Neuron (in vitro differentiated cells): ENCODE measurements around the gene PTPN14.

Source experiments
- H2AFZ ChIP-seq: one replicate; pipeline ENCODE4 v1.6.1; 2013; ENCODE audit warnings: low read depth, mild to moderate bottlenecking, inconsistent platforms, low read length, moderate library complexity
- H3K27me3 ChIP-seq: one replicate; pipeline ENCODE4 v1.6.1; 2013; ENCODE audit warnings: low read length; ENCODE audit not compliant: insufficient read depth
- H3K36me3 ChIP-seq: one replicate; pipeline ENCODE4 v1.6.1; 2013; ENCODE audit warnings: low read length; ENCODE audit not compliant: insufficient read depth
- H3K4me1 ChIP-seq: one replicate; pipeline ENCODE4 v1.6.1; 2013; ENCODE audit warnings: low read length; ENCODE audit not compliant: insufficient read depth
- H3K4me3 ChIP-seq: 2 replicates; pipeline ENCODE4 v1.5.1; 2013; ENCODE audit warnings: mild to moderate bottlenecking, low read length, moderate library complexity
- H3K9me3 ChIP-seq: one replicate; pipeline ENCODE4 v1.6.1; 2013; ENCODE audit warnings: low read length

PTPN14 gene

DNA sequence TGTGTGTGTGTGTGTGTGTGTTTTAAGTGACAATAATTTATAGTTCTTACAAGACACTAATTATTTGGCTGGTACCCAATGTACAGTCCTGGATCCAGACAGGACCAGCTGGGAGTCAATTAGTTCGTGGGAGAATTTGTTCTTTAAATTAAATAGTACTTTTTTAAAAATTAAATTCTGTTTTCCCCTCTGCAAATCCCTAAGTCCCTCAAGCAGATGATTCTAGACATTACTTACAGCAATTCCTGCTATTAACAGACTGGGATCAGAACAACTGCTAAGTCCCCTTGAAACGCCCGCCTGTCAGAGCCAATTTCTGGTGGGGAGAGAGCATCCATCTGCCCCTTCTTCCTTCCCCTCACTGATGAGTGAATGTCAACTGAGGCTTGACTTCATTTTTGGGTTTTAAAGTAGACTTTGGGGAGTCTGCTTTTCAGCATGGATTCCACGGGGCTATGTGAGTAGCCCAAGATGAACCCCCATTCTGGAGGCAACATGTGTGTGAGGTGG is 186.6 kb downstream of the PTPN14 start:
- Histone ChIP-seq H3K36me3 (peaks cover 16% of the 10 kb centered on the region), H3K9me3 (no peaks in the 10 kb centered on the region), H3K4me3 (no peak overlapping the region), H3K4me1 (no peaks in the 10 kb centered on the region), H3K27me3 (no peaks in the 10 kb centered on the region), H2AFZ (no peak overlapping the region)

DNA sequence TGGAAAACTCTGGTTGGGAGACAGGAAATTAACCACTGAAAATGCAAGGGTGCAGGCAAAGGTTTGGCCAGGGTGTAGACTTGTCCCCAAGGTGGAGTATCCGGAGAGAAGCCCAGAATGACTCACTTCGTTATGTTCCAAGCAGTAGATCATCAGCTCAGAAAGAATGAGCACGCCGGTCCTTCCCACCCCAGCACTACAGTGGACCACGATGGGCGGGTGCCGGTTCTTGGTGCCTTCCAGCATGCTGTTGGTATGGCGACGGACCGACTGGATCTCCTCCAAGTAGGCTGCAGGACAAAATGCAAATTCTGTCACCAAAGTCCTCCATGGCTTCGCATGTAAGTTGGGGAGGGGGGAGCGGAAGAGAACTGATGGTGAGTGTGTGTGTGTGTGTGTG is 187.0 kb downstream of the PTPN14 start:
- H3K4me3 ChIP-seq = no peak overlapping the region
- no peak overlapping the region for H2AFZ ChIP-seq
- H3K36me3 ChIP-seq = peaks cover 16% of the 10 kb centered on the region
- H3K9me3 ChIP-seq = no peaks in the 10 kb centered on the region
- H3K4me1 ChIP-seq = no peaks in the 10 kb centered on the region
- no peaks in the 10 kb centered on the region for H3K27me3 ChIP-seq

DNA sequence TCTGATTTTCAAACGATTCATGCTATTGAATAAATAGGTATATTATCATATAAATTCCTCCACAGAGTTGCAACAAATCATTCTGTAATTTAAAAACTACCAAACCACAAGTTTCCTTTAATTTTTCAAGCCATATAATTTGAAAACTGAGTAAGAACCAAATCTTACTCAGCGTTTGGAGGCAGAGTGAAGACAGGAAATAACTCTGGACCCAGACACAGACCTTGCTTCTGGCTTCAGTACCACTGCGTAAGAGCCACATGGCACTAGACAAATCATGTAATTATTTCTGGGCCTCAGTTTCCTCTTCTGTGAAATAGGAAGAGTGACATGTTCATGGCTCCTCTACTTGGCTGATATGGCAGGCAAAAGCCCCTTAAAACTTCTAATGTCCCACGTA is 188.0 kb downstream of the PTPN14 start:
- no peak overlapping the region for H3K4me3 ChIP-seq
- H2AFZ ChIP-seq = no peak overlapping the region
- no peaks in the 10 kb centered on the region for H3K4me1 ChIP-seq
- peaks cover 16% of the 10 kb centered on the region for H3K36me3 ChIP-seq
- no peaks in the 10 kb centered on the region for H3K9me3 ChIP-seq
- H3K27me3 ChIP-seq = no peaks in the 10 kb centered on the region

DNA sequence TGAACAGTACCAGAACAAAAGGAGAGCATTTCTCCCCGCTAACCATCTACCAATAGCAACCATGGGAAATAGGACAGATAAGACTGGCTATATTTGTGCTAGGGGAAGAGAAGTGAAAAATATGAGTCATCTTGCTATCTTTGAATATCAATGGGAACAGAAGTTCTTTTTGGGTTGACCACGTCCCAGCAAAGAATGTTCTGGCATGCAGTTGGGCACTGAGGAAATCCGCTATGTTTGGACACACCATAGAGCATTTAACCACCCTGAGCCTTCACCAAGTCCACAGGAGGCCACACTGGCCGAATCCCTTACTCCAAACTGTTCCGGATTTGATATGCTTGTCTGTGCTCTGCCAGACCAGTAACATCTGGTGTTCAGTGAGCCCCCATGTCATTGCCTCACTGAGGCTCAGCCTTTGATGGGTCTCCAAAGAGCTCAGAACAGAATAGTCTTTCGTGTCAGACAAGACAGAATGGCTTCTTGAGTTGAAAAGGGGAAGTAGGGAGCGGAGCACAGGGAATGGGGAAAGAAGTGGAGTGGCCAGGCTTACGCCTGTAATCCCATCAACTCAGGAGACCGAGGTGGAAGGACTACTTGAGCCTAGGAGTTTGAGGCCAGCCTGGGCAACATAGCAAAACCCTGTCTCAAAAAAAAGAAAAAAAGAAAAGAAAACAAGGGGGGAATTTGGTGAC is 189.1 kb downstream of the PTPN14 start:
- H2AFZ ChIP-seq = no peak overlapping the region
- no peaks in the 10 kb centered on the region for H3K27me3 ChIP-seq
- no peaks in the 10 kb centered on the region for H3K4me1 ChIP-seq
- H3K36me3 ChIP-seq = peaks cover 16% of the 10 kb centered on the region
- H3K9me3 ChIP-seq = no peaks in the 10 kb centered on the region
- H3K4me3 ChIP-seq = no peak overlapping the region

DNA sequence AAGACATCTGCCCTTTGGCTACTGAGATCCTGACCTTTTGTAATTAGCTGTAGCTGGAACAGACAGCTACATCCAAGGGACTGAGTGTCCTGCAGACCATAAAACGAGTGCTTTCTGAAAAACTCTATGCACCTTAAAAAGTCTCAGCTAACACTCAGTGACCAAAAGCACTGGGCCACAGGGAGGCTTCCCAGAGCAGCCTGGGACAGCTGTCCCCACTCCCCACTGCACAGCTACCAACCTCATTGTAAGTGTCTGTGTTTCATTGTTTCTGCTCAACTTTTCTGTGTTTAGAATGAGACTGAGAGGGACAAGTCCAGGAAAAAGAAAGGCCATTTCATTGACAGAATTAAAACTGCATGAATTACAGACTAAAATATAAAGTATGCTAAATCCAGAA is 189.8 kb downstream of the PTPN14 start:
- H3K36me3 ChIP-seq = peaks cover 16% of the 10 kb centered on the region
- H3K27me3 ChIP-seq = no peaks in the 10 kb centered on the region
- H3K4me1 ChIP-seq = no peaks in the 10 kb centered on the region
- no peak overlapping the region for H2AFZ ChIP-seq
- no peak overlapping the region for H3K4me3 ChIP-seq
- H3K9me3 ChIP-seq = no peaks in the 10 kb centered on the region

DNA sequence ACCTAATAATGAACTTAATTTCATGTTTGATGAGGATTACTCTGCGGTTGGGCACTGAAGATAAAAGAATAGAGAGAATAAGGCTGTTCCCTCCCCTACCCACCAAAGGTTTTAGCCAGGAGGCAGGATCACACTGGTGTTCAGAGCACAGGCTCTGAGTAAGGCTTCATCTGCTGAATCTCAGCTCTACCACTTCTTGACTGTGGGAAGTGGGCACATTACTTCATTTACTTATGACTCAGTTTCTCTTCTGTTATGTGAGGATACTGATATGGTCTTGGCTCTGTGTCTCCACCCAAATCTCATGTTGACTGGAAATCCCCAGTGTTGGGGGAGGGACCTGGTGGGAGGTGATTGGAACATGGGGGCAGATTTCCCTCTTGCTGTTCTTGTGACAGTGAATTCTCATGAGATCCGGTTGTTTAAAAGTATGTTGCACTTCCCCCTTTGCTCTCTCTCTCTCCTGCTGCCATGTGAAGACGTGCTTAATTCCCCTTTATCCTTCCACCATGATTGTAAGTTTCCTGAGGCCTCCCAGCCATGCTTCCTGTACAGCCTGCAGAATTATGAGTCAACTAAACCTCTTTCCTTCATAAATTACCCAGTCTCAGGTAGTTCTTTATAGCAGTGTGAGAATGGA is 190.8 kb downstream of the PTPN14 start:
- no peak overlapping the region for H2AFZ ChIP-seq
- no peak overlapping the region for H3K4me3 ChIP-seq
- peaks cover 16% of the 10 kb centered on the region for H3K36me3 ChIP-seq
- H3K9me3 ChIP-seq = no peaks in the 10 kb centered on the region
- H3K4me1 ChIP-seq = no peaks in the 10 kb centered on the region
- H3K27me3 ChIP-seq = no peaks in the 10 kb centered on the region

DNA sequence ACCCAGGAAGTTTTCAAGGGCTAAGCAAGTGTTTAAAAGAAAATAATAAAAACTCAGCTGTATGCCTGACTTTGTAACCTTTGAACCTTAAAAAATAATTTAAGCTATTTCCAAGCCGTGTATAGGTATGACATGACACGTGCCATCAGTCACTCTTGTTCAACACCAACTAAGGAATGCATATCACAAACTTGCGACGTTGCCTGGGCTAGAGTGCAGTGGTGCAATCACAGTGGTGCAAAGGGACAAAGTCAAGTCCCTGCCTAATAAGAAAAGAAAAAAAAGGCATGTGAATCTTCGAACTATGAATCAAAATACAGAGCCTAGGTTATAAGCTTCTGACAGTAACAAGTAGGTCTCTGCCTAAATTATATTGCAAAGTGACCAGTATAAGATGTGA is 191.3 kb downstream of the PTPN14 start:
- H3K36me3 ChIP-seq = peaks cover 13% of the 10 kb centered on the region
- H2AFZ ChIP-seq = no peak overlapping the region
- no peak overlapping the region for H3K4me3 ChIP-seq
- H3K9me3 ChIP-seq = no peaks in the 10 kb centered on the region
- H3K27me3 ChIP-seq = no peaks in the 10 kb centered on the region
- no peaks in the 10 kb centered on the region for H3K4me1 ChIP-seq

DNA sequence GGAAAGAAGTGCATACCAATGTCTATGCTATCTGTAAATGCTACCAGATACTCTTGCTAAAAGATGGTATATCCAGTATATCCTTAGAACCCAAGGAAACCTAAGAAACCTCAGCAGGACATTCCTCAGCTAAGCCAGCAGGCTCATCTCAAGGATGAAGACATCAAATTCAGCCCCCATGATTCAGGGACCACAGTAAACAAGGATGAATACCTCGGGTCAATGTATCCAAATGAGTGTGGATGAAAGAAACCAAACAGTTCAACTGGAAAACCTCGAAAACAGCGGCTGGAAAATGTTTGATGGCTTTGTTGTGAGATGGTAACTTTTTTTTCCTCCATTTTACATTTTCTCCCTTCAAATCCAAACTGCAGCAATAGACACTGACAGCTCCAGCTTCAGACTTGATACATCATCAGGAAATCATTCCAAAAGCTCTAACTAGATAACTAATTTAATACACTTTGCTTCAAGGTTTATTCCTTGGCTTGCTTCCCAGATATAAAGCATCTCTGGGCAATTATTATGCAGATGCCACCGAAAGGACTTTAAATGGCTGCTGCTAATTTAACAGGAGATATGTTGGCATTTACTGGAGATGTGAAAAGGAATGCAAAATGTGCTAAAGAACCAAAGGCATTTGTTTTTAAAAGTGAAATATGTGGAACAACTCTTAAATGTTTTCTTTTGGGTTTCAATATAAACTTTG is 196.8 kb downstream of the PTPN14 start:
- Histone ChIP-seq H3K9me3 (no peaks in the 10 kb centered on the region), H3K4me3 (no peak overlapping the region), H3K36me3 (peaks cover 3% of the 10 kb centered on the region), H3K4me1 (no peaks in the 10 kb centered on the region), H3K27me3 (no peaks in the 10 kb centered on the region), H2AFZ (no peak overlapping the region)

DNA sequence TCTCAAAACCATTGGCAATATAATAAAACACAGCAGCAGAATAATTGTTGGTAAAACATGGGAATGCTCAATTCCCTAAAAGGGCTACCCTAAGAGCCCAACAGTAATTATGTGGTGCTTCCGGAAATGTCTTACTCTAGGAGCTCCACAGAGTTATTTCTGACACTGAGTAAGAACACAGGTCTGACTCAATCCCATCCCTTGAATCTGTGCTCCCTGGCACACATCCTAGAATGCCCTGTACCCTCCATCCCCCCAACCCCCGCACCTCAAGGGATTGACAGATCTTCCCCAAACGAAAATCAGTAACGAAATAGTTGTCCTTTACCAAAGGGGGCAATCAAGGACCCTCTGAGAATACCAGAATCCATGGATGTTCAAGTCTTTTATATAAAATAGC is 198.6 kb downstream of the PTPN14 start:
- H2AFZ ChIP-seq = no peak overlapping the region
- no peaks in the 10 kb centered on the region for H3K4me1 ChIP-seq
- H3K27me3 ChIP-seq = no peaks in the 10 kb centered on the region
- H3K4me3 ChIP-seq = no peak overlapping the region
- peaks cover 3% of the 10 kb centered on the region for H3K36me3 ChIP-seq
- H3K9me3 ChIP-seq = no peaks in the 10 kb centered on the region

DNA sequence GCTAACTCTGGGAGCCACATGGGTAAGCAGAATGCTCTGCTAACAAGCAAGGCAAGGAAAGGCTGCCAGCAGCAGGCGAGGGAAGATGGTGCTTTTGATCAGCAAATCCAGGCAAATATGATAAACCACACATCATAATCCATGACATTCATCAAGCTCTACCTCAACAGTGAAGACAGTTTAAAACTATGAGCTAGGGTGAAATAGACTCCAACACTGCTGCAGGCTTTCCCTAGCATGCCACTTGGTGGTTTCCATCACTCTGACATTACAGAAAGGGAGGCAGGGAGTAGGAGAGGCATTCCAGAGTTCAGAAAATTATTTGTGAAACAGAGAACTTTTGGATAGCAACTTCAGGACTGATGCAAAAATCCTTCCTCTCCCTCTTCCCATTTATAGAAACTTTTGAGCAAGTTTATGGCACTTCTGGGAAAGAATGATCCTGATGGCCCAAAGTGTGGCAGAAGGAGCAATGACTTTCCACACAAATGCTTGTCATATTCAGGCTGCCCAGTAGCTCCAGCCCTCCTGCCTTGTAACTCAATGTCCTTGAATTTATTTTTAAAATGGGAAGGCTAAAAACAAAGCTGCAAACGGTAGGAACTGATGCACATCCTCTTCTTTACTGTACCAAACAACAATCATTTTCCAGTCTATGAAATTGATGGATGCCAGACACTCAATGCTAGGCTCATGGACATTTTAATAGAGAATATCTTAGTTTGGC is 199.7 kb downstream of the PTPN14 start:
- H3K4me1 ChIP-seq = no peaks in the 10 kb centered on the region
- no peaks in the 10 kb centered on the region for H3K27me3 ChIP-seq
- no peak overlapping the region for H2AFZ ChIP-seq
- no peaks in the 10 kb centered on the region for H3K9me3 ChIP-seq
- no peaks in the 10 kb centered on the region for H3K36me3 ChIP-seq
- no peak overlapping the region for H3K4me3 ChIP-seq

DNA sequence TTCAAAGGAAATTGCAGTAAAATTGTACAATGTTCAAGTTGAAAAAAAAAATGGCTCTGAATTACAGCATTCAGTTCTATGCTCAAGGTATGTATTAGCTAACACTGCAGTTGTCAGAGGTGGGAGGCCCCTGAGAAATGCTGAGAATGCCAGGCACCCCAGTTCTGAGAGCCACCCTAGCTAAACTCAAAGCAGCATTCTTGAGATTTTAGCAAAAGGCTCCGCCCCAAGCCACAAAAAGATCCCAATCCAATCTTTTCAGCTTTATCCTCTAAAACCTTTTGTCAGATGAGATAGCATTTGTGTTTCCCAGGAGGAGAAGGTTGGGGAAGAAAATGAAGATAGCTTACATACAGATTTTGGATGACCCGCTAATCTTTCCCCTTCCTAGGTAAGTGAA is 201.6 kb downstream of the PTPN14 start:
- H3K9me3 ChIP-seq = peaks cover 3% of the 10 kb centered on the region
- no peak overlapping the region for H2AFZ ChIP-seq
- H3K4me3 ChIP-seq = no peak overlapping the region
- H3K27me3 ChIP-seq = no peaks in the 10 kb centered on the region
- no peaks in the 10 kb centered on the region for H3K4me1 ChIP-seq
- H3K36me3 ChIP-seq = no peaks in the 10 kb centered on the region

DNA sequence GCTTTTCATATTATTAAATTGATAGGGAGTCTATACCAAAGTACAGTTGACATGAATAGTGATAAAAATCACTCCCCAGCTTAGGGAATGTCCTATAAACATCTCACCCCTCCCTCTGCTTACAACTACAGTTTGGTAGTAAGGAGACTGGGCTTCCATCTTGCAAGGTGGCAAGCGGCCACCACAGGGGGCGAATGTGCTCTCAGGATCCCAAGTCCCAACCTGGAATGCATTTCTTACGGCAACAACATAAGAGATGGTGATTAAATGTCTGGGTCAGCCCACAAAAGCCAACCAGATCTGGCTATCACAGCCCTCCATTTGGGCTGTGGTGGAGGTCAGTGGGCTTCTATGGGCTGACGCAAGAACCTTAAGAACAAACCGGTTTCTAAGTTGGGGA is 202.4 kb downstream of the PTPN14 start:
- Histone ChIP-seq H3K4me3 (no peak overlapping the region), H3K27me3 (no peaks in the 10 kb centered on the region), H3K9me3 (peaks cover 3% of the 10 kb centered on the region), H2AFZ (no peak overlapping the region), H3K4me1 (no peaks in the 10 kb centered on the region), H3K36me3 (no peaks in the 10 kb centered on the region)

DNA sequence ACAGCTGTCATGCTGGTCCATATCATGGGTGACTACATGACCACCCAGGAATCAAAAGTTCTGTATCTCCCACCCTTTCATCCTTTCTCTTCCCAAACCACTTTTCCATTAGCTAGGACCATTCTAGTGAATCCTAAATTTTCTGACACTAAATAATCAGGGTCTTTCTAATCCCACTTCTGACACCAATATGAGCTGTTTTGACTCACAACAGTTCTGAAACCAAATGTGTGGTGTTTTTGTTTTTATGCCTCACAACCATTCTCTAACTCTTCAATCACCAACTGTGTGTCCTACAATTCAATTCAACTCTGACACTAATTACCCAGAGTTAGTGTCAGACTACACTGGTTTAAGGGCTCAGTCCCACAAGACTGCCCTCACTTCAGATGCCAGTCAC is 206.5 kb downstream of the PTPN14 start:
- H3K4me3 ChIP-seq = no peak overlapping the region
- H3K9me3 ChIP-seq = peaks cover 3% of the 10 kb centered on the region
- no peaks in the 10 kb centered on the region for H3K27me3 ChIP-seq
- no peaks in the 10 kb centered on the region for H3K36me3 ChIP-seq
- H3K4me1 ChIP-seq = no peaks in the 10 kb centered on the region
- H2AFZ ChIP-seq = no peak overlapping the region
